GM19324 (cell line): ENCODE measurements around the gene NOXO1.
"Not testable (repeated sequence)": the region's sequence is repeated elsewhere in the genome, so short reads cannot be mapped to it uniquely, and the experiment has no call there.

ENCODE experiments used
- ATAC-seq: cut with Tn5 transposase; IDR thresholded peaks from one replicate; pipeline ENCODE4 v1.9.1; 2021; ENCODE audit warnings: mild to moderate bottlenecking, moderate library complexity; ENCODE audit not compliant: unreplicated experiment, low FRiP score

Gene NOXO1

GRCh38 chr16:1964506-1965395, 16.5 kb downstream of the NOXO1 start, which contains the start of gene RPS2:
TSS of gene RPS2 (minus strand) at chr16:1964826. CDS start at chr16:1964625, 201 bp downstream.
- ATAC-seq = peak; percentile 88

GRCh38 chr16:1963806-1964505, 17.3 kb downstream of the NOXO1 start:
- ATAC-seq = peak; percentile 7

GRCh38 chr16:1962161-1963153, 18.8 kb downstream of the NOXO1 start:
- not testable (repeated sequence) for ATAC-seq

GRCh38 chr16:1961651-1962067, 19.6 kb downstream of the NOXO1 start:
- no peak for ATAC-seq

- no peak for ATAC-seq
These were observed 20.3 kb downstream of the NOXO1 start for GRCh38 chr16:1960665-1961630.

GRCh38 chr16:1959269-1960039, 21.8 kb downstream of the NOXO1 start, which contains the start of gene NDUFB10:
TSS of gene NDUFB10 (plus strand) at chr16:1959538. CDS start at chr16:1959625, 87 bp downstream.
- peak; percentile 73 for ATAC-seq

GRCh38 chr16:1958715-1959268, 22.5 kb downstream of the NOXO1 start:
- no peak for ATAC-seq

GRCh38 chr16:1958143-1958491, 23.2 kb downstream of the NOXO1 start:
- not testable (repeated sequence) for ATAC-seq

GRCh38 chr16:1957434-1958142, 23.7 kb downstream of the NOXO1 start:
- not testable (repeated sequence) for ATAC-seq

GRCh38 chr16:1953734-1954133, 27.5 kb downstream of the NOXO1 start:
- no peak for ATAC-seq

- no peak for ATAC-seq
These were observed 30.7 kb downstream of the NOXO1 start for GRCh38 chr16:1950559-1950958.

- ATAC-seq = no peak
These were observed 31.2 kb downstream of the NOXO1 start for GRCh38 chr16:1950047-1950446.

- no peak for ATAC-seq
These were observed 31.8 kb downstream of the NOXO1 start for GRCh38 chr16:1949507-1949906.

GRCh38 chr16:1947369-1947670, 33.9 kb downstream of the NOXO1 start:
- no peak for ATAC-seq

- no peak for ATAC-seq
These were observed 34.5 kb downstream of the NOXO1 start for GRCh38 chr16:1946495-1947368.

- no peak for ATAC-seq
These were observed 35.5 kb downstream of the NOXO1 start for GRCh38 chr16:1945559-1946391.
